Measurements from ENCODE around the gene TLR9. TPM values are rescaled to one million over a fixed set of nuclear protein-coding genes. Genes with fewer than 3 reads are reported as not detected.

The TLR9 gene
- total RNA-seq, 1 donor from 2014 or later: 0.12 TPM

DNA sequence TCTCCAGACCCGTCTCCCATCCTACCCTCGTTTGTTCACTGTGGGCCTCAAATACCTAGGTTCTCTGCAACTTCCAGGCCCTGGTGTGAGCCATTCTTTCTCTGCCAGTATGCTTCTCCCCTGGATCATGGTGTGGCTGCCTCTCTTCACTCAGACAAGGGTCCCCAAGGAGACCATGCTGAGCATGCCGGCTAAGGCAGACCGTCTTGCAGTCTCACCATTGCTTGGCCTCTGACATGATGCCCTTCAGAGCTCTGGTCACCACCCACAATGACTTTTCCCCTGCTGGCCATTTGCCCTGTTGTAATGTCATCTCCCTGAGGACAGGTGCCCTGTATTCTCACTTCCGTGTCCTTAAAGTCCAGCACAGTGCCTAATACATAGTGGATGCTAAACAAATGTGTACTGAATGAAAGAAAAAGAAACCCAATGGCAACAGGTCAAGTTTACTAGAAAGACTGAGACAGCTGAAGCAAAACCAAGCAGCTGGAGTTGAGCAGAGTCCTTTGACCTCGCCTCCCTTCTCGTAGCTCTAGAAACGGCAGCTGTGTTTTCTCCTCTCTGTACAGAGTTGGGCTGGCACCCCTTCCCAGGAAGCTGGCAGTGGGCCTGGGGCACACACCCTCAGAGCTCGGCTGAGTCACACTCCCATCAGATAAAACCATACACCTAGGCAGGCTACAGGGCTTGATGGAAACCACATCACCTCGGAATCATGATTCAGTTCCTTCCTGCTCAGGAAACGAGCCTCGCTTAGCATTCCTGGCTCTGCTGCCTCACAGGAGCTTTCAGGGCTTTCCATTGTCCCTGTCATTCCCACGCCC lies 8.6 kb downstream of the TLR9 start:
- H3K4me3 Mint-ChIP-seq (ENCODE audit: unreplicated experiment): no peak overlapping the region
- DNase-seq (ENCODE audit: low spot score): no peak
- TF ChIP-seq, protein P1, sequence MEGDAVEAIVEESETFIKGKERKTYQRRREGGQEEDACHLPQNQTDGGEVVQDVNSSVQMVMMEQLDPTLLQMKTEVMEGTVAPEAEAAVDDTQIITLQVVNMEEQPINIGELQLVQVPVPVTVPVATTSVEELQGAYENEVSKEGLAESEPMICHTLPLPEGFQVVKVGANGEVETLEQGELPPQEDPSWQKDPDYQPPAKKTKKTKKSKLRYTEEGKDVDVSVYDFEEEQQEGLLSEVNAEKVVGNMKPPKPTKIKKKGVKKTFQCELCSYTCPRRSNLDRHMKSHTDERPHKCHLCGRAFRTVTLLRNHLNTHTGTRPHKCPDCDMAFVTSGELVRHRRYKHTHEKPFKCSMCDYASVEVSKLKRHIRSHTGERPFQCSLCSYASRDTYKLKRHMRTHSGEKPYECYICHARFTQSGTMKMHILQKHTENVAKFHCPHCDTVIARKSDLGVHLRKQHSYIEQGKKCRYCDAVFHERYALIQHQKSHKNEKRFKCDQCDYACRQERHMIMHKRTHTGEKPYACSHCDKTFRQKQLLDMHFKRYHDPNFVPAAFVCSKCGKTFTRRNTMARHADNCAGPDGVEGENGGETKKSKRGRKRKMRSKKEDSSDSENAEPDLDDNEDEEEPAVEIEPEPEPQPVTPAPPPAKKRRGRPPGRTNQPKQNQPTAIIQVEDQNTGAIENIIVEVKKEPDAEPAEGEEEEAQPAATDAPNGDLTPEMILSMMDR (IDR thresholded peaks at IDR 0.05): no peak
- peak overlapping the region; percentile 36 for H3K27ac Mint-ChIP-seq (ENCODE audit: unreplicated experiment)
- no peaks in the 10 kb centered on the region for H3K9me3 Mint-ChIP-seq (ENCODE audit: low read depth)
- H3K27me3 Mint-ChIP-seq (ENCODE audit: low read depth): no peaks in the 10 kb centered on the region
- peaks cover 26% of the 10 kb centered on the region for H3K36me3 Mint-ChIP-seq (ENCODE audit: low read depth)
- H3K4me1 Mint-ChIP-seq (ENCODE audit: low read depth): peaks cover 11% of the 10 kb centered on the region

DNA sequence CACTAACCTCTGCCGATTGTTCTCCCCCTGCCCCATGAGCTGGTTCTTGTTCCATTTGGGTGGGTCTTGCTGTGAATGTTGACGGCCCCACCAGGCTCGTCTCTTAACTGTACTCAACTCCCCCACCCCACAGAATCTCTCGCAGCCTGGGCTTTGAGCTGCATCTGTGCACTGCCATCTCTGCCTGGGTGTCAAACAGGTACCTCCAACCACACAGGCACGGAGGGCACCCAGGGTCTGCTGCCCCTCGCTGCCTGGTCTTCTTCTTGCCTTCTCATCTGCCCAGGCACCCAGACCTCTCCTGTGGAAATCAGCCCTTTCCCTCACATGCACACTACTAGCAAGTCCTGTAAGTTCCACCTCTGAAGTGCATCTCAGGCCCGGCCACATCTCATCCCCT lies 10.1 kb downstream of the TLR9 start:
- Mint-ChIP-seq H3K27ac (ENCODE audit: unreplicated experiment) (no peak overlapping the region), H3K4me1 (ENCODE audit: low read depth) (peaks cover 11% of the 10 kb centered on the region), H3K4me3 (ENCODE audit: unreplicated experiment) (no peak overlapping the region), H3K27me3 (ENCODE audit: low read depth) (no peaks in the 10 kb centered on the region), H3K9me3 (ENCODE audit: low read depth) (no peaks in the 10 kb centered on the region), H3K36me3 (ENCODE audit: low read depth) (peaks cover 33% of the 10 kb centered on the region)
- TF ChIP-seq, protein P1 (IDR thresholded peaks at IDR 0.05): no peak
- no peak for DNase-seq (ENCODE audit: low spot score)

DNA sequence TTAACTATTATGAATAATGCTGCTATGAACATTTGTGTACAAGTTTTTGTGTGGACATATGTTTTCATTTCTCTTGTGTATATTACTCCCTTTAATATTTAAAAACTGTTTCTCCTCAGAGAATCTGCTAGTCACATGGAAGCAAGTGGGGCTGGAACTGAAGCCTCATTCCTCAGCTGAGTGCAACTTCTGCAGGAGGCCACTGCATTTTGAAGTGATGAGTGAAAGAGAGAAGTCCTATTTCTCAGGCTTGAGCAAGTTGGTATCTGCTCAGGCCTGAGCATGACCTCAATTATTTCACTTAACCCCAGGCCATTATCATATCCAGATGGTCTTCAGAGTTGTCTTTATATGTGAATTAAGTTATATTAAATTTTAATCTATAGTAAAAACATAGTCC lies 11.5 kb downstream of the TLR9 start:
- Mint-ChIP-seq H3K27me3 (ENCODE audit: low read depth) (no peaks in the 10 kb centered on the region), H3K4me3 (ENCODE audit: unreplicated experiment) (no peak overlapping the region), H3K4me1 (ENCODE audit: low read depth) (peaks cover 11% of the 10 kb centered on the region), H3K9me3 (ENCODE audit: low read depth) (no peaks in the 10 kb centered on the region), H3K27ac (ENCODE audit: unreplicated experiment) (no peak overlapping the region), H3K36me3 (ENCODE audit: low read depth) (peaks cover 46% of the 10 kb centered on the region)
- TF ChIP-seq, protein P1 (IDR thresholded peaks at IDR 0.05): no peak
- DNase-seq (ENCODE audit: low spot score): no peak

DNA sequence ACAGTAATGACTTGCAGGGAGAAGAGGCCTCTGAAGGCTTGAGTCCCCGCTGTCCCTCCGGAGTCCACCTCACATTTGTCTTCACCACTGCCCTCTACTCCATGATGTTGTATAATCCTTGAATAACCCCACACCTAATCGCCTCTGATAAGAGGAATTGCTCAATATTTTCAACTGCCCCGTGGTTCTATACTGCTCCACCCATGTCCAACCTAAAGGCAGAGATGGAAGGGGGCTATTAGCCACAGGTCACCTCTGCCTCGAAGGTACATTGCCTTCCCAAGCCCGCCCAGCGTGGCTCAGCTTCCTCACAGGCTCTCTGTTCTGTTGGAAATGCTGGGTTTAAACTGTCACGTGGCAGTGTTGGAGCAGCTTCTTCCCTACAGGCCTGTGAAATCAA lies 12.4 kb downstream of the TLR9 start:
- Mint-ChIP-seq H3K9me3 (ENCODE audit: low read depth) (no peaks in the 10 kb centered on the region), H3K36me3 (ENCODE audit: low read depth) (peaks cover 51% of the 10 kb centered on the region), H3K4me1 (ENCODE audit: low read depth) (peaks cover 11% of the 10 kb centered on the region), H3K4me3 (ENCODE audit: unreplicated experiment) (no peak overlapping the region), H3K27me3 (ENCODE audit: low read depth) (no peaks in the 10 kb centered on the region), H3K27ac (ENCODE audit: unreplicated experiment) (no peak overlapping the region)
- DNase-seq (ENCODE audit: low spot score): no peak
- TF ChIP-seq, protein P1 (IDR thresholded peaks at IDR 0.05): no peak

DNA sequence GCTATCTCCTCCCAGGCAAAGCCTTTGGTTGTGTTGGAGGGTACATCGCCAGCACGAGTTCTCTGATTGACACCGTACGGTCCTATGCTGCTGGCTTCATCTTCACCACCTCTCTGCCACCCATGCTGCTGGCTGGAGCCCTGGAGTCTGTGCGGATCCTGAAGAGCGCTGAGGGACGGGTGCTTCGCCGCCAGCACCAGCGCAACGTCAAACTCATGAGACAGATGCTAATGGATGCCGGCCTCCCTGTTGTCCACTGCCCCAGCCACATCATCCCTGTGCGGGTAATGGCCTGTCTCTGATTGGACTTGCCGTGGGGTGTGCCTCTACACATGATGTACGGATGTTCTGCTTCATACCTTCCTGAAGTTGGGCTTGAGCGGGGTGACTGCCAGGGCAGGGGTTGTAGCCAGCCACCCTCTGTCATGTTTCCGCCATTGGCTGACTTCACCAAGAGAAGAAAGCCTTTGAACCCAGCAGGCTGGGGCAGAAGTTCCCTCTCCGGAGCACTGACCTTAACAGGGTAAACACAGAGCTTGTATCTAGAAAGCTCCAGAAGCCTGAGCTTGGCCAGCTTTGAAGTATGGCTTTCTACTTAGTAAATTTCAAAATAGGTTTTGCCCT lies 14.1 kb downstream of the TLR9 start:
- DNase-seq (ENCODE audit: low spot score): no peak
- H3K36me3 Mint-ChIP-seq (ENCODE audit: low read depth): peaks cover 64% of the 10 kb centered on the region
- H3K4me3 Mint-ChIP-seq (ENCODE audit: unreplicated experiment): no peak overlapping the region
- H3K9me3 Mint-ChIP-seq (ENCODE audit: low read depth): no peaks in the 10 kb centered on the region
- no peaks in the 10 kb centered on the region for H3K27me3 Mint-ChIP-seq (ENCODE audit: low read depth)
- peaks cover under 1% of the 10 kb centered on the region for H3K4me1 Mint-ChIP-seq (ENCODE audit: low read depth)
- no peak overlapping the region for H3K27ac Mint-ChIP-seq (ENCODE audit: unreplicated experiment)
- TF ChIP-seq, protein P1 (IDR thresholded peaks at IDR 0.05): no peak

Data from chondrocyte (in vitro differentiated cells).